K562 (cell line): ENCODE data around the gene ZNF799. TPM values are rescaled to one million over a fixed set of nuclear protein-coding genes. Genes with fewer than 3 reads are reported as not detected.

Source experiments
- ATAC-seq: fragments of 200-7000 bp; cut with Tn5 transposase; 3 replicates; pipeline ENCODE4 v1.9.1; 2020; ENCODE audit warnings: moderate library complexity
- BruUV-seq: library from RNA; stranded (reverse); fragments of 400-500 nt; replicated peaks from 2 replicates; lab custom pipeline; 2021; lab: Mats Ljungman, UMichigan
- CTCF ChIA-PET: fragments of 300-600 bp; formaldehyde crosslinking; extraction: SDS; loops from one replicate; lab custom pipeline; 2021; ENCODE audit warnings: low intra/inter-chr PET ratio; lab: Yijun Ruan, JAX
- POLR2A ChIA-PET: fragments of 300-600, 350-650 bp; sonication (Branson Sonifier 250); formaldehyde crosslinking; extraction: SDS; loops from one replicate; lab custom pipeline; 2021; ENCODE audit warnings: antibody characterized with exemption, inconsistent platforms; lab: Yijun Ruan, JAX
- DNase-seq, 4 experiments: peaks; one replicate each; pipeline versions ENCODE4 v3.0.0 to v3.0.0-alpha.2; 2011 to 2018; ENCODE audit warnings: low spot score in 3 of 4, mixed read lengths in 3 of 4; ENCODE audit errors: extremely low read depth in 1 of 4
- FAIRE-seq: peaks from 2 replicates; lab custom pipeline; 2011; peaks lifted over from hg19 to GRCh38; lab: Jason Lieb, UNC
- H2AFZ ChIP-seq: 2 replicates; pipeline ENCODE4 v1.6.0; 2011; ENCODE audit warnings: low read depth, low read length, control low read depth, inconsistent platforms
- H3K27ac ChIP-seq: fragments of 200-600 bp; 3 replicates; pipeline ENCODE4 v1.8.0; 2011; ENCODE audit warnings: low read depth, mild to moderate bottlenecking, control low read depth, inconsistent platforms, low read length, moderate library complexity, mixed read lengths; ENCODE audit errors: extremely low read depth
- H3K27me3 ChIP-seq, 2 experiments: fragments of 300-600 bp in 1 of 2; 2 replicates in 1 of 2; 3 replicates in 1 of 2; pipeline versions ENCODE4 v1.6.0 to v1.8.0; 2011; ENCODE audit warnings: inconsistent platforms in 2 of 2, low read length in 2 of 2, mild to moderate bottlenecking in 1 of 2, mixed read lengths in 1 of 2, moderate library complexity in 1 of 2; ENCODE audit not compliant: control insufficient read depth in 2 of 2, insufficient read depth in 2 of 2
- H3K36me3 ChIP-seq: fragments of 300-600 bp; 3 replicates; pipeline ENCODE4 v1.8.0; 2011; ENCODE audit warnings: mild to moderate bottlenecking, low read length, inconsistent platforms; ENCODE audit not compliant: control insufficient read depth, insufficient read depth
- H3K4me1 ChIP-seq, 2 experiments: fragments of 200-600 bp in 1 of 2; replicated peaks in 1 of 2; 2 replicates in 1 of 2; 3 replicates in 1 of 2; pipeline versions ENCODE4 v1.5.1 to v1.8.0; 2011; ENCODE audit warnings: inconsistent platforms in 2 of 2, low read length in 2 of 2, mild to moderate bottlenecking in 1 of 2, mixed read lengths in 1 of 2, moderate library complexity in 1 of 2; ENCODE audit not compliant: control insufficient read depth in 2 of 2, insufficient read depth in 2 of 2
- H3K4me2 ChIP-seq: 2 replicates; pipeline ENCODE4 v1.6.1; 2011; ENCODE audit warnings: low read length, control low read depth, inconsistent platforms, mixed read lengths; ENCODE audit not compliant: insufficient read depth
- H3K4me3 ChIP-seq: fragments of 200-600 bp; sonication (generic), shearing (Covaris generic); 2 replicates; pipeline ENCODE4 v1.5.1; 2016; ENCODE audit warnings: control low read depth, inconsistent platforms
- H3K79me2 ChIP-seq: fragments of 200-600 bp; 3 replicates; pipeline ENCODE4 v1.8.0; 2011; ENCODE audit warnings: low read length, inconsistent platforms; ENCODE audit not compliant: control insufficient read depth, insufficient read depth
- H3K9ac ChIP-seq, 2 experiments: 2 replicates each; pipeline versions ENCODE4 v1.6.0 to v1.6.1; 2011; ENCODE audit warnings: low read depth in 2 of 2, low read length in 2 of 2, control low read depth in 1 of 2, inconsistent platforms in 1 of 2, mild to moderate bottlenecking in 1 of 2, mixed read lengths in 1 of 2; ENCODE audit not compliant: insufficient read depth in 1 of 2
- H3K9me1 ChIP-seq: one replicate; pipeline ENCODE4 v1.6.0; 2011; ENCODE audit warnings: inconsistent platforms, mild to moderate bottlenecking, low read length, moderate library complexity; ENCODE audit not compliant: control insufficient read depth, insufficient read depth
- H3K9me3 ChIP-seq: replicated peaks from 2 replicates; pipeline ENCODE4 v1.5.1; 2011; ENCODE audit warnings: low read depth, low read length, inconsistent platforms; ENCODE audit not compliant: control insufficient read depth, insufficient read depth
- H4K20me1 ChIP-seq: replicated peaks from 2 replicates; pipeline ENCODE4 v1.6.1; 2011; ENCODE audit warnings: low read length, inconsistent platforms, mixed read lengths; ENCODE audit not compliant: control insufficient read depth, insufficient read depth
- NR2C2 ChIP-seq, 2 experiments: fragments of 200-800 bp in 1 of 2; sonication (Bioruptor generic) in 1 of 2; sonication (generic) in 1 of 2; formaldehyde crosslinking in 1 of 2; IDR thresholded peaks; 2 replicates each; pipeline versions ENCODE4 v1.6.1 to v1.8.0; 2016 to 2022; ENCODE audit warnings: mild to moderate bottlenecking in 1 of 2, missing compliant biosample characterization in 1 of 2, missing genetic modification characterization in 1 of 2, missing genetic modification reagents in 1 of 2
- RBM25 ChIP-seq: fragments of 200-400 bp; formaldehyde crosslinking; IDR thresholded peaks from 2 replicates; pipeline ENCODE4 v1.6.1; 2018; ENCODE audit warnings: low read length, low read depth, moderate library complexity; ENCODE audit not compliant: severe bottlenecking
- ZNF12 ChIP-seq: sonication (generic); formaldehyde crosslinking; IDR thresholded peaks from 2 replicates; pipeline ENCODE4 v1.4.0; 2020; ENCODE audit warnings: mild to moderate bottlenecking, missing genetic modification reagents
- ZNF232 ChIP-seq: sonication (generic); formaldehyde crosslinking; IDR thresholded peaks from 2 replicates; pipeline ENCODE4 v1.8.0; 2022; ENCODE audit warnings: mild to moderate bottlenecking, missing genetic modification reagents
- WGBS: fragments of 100-300 bp; shearing (Covaris generic); methylation state at CpG from one replicate; pipeline ENCODE4 v1.1.6; 2016; ENCODE audit warnings: low coverage, mixed read lengths; ENCODE audit not compliant: insufficient coverage; ENCODE audit errors: missing lambda C conversion rate; 5-methylcytosine and 5-hydroxymethylcytosine counted together
- in situ Hi-C: fragments of 300-500 bp; cut with MboI; formaldehyde crosslinking; loops from 4 replicates; pipeline ENCODE4 v1.15.0; 2018; ENCODE audit warnings: inconsistent platforms, mixed read lengths
- intact Hi-C: fragments of 100-400 bp; cut with micrococcal nuclease; formaldehyde crosslinking; loops from 2 replicates; pipeline ENCODE4 v1.14.2; 2022
- polyA plus RNA-seq, 8 experiments: library from polyadenylated mRNA; depleted of rRNA in 4 of 8; stranded (reverse) in 5 of 8; unstranded in 3 of 8; fragments of >200 nt; fragmentation: Nextera tagmentation in 2 of 8; fragmentation: Illumina TruSeq in 1 of 8; extraction: Ambion mirVana in 2 of 8; extraction: Trizol in 1 of 8; gene quantifications; 2 replicates each; pipeline versions ENCODE4 v1.2.1 to v1.2.3, GENCODE V29; 2011 to 2014; ENCODE audit warnings: inconsistent platforms in 1 of 8, missing spikeins in 1 of 8
- small RNA-seq: library from RNA; depleted of rRNA; stranded (forward); fragments of <200 nt; gene quantifications from one replicate; pipeline ENCODE3, GENCODE V24; 2014
- total RNA-seq, 7 experiments: library from RNA; depleted of rRNA in 6 of 7; stranded (reverse); fragments of >200 nt in 6 of 7; fragmentation: Illumina TruSeq in 2 of 7; extraction: Trizol in 2 of 7; gene quantifications; 2 replicates each; pipeline versions ENCODE4 v1.2.1 to v1.2.3, GENCODE V29; 2011 to 2021; ENCODE audit warnings: low replicate concordance in 1 of 7

ZNF799 gene
- total and polyA plus RNA-seq, 9 of the 15 experiments (the other 6 are each of a cell fraction or from before 2014, with no cell fraction given): 0.63 to 5.5 (median 2.9) TPM

DNA sequence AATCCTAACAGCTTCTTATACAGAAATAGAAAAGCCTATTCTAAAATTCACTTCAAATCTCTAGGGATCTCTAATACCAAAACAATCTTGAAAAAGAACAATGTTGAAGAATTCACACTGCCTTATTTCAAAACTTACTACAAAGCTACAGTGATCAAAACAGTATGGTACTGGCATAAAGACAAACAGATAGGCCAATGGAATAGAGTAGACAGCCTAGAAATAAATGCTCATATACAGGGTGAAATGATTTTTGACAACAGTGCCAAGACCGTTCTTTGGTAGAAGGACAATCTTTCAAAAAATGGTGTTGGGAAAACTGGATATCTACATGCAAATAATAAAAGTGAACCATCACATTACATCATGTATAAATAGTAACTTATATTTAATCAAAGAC lies 55.9 kb downstream of the ZNF799 start:
- no peak for DNase-seq
- no peaks in the 10 kb centered on the region for H3K4me1 ChIP-seq
- 10% methylated on average over 1 of the region's 1 CpG for WGBS
- POLR2A ChIA-PET: interaction anchor here (0.8 kb wide), 1 partner anchor 12 kb away, joined by 3 read pairs; the partner anchor contains the start of gene ZNF563
- in situ Hi-C loops (no loop called here), intact Hi-C loops (no loop called here)
- H2AFZ ChIP-seq: no peak overlapping the region
- H3K4me3 ChIP-seq: no peak overlapping the region
- no peak overlapping the region for H3K9ac ChIP-seq
- H3K79me2 ChIP-seq: no peaks in the 10 kb centered on the region
- no peak overlapping the region for H3K27ac ChIP-seq
- H3K27me3 ChIP-seq: no peaks in the 10 kb centered on the region; a peak in 1 of 5 replicates
- no peak for FAIRE-seq
- peaks cover 8% of the 10 kb centered on the region; the same call in 2 of the 3 replicates for H3K36me3 ChIP-seq
- no peak overlapping the region for H3K4me2 ChIP-seq
- ATAC-seq: no peak
- peaks cover 10% of the 10 kb centered on the region; the same call in 1 of the 2 replicates for H3K9me3 ChIP-seq
- no peak for TF ChIP-seq ZNF12
- TF ChIP-seq RBM25: peak; percentile 61
- TF ChIP-seq ZNF232: no peak
- no peak for TF ChIP-seq NR2C2 (CRISPR knock-in tag; IDR thresholded peaks at IDR 0.05)
- no peak for TF ChIP-seq NR2C2 (tag; IDR thresholded peaks at IDR 0.05)
- no TSS peak for BruUV-seq
- no peaks in the 10 kb centered on the region for H4K20me1 ChIP-seq
- no peaks in the 10 kb centered on the region for H3K9me1 ChIP-seq
- CTCF ChIA-PET: no interaction called here

Small RNA genes lying within 50 kb of the gene (small RNA-seq; reads per million reads assigned to genes)
- gene RPS29P23: not detected

Other genes with a start within 250 kb of the ZNF799 start
Only the 7 nearest of the 10 such genes appear.
- gene ZNF44, start 106.4 kb downstream of the ZNF799 start, total RNA-seq (2014; rRNA removed): 2.6 and 3.2 TPM in 2 replicates
- gene ZNF44, start 106.4 kb downstream of the ZNF799 start, total RNA-seq (2014; rRNA removed; fragmentation: Illumina TruSeq; extraction: Trizol): 8.3 TPM in 2 replicates
- gene ZNF44, start 106.4 kb downstream of the ZNF799 start, total RNA-seq (2015; rRNA removed; fragmentation: Illumina TruSeq; extraction: Trizol): 7.7 and 8.2 TPM in 2 replicates
- gene ZNF44, start 106.4 kb downstream of the ZNF799 start, total RNA-seq (2021): 3.2 and 3.9 TPM in 2 replicates
- 2.7 and 4.4 TPM in 2 replicates for gene ZNF44, start 106.4 kb downstream of the ZNF799 start, polyA plus RNA-seq (2011; rRNA removed)
- 5.3 and 5.5 TPM in 2 replicates for gene ZNF44, start 106.4 kb downstream of the ZNF799 start, polyA plus RNA-seq (2014; fragmentation: Illumina TruSeq; extraction: Trizol)
- 1 to 10 TPM; 2.7 to 5.7 TPM for gene ZNF44, start 106.4 kb downstream of the ZNF799 start, polyA plus RNA-seq (2014; fragmentation: Nextera tagmentation; extraction: Ambion mirVana)
- 3.9 and 4.4 TPM in 2 replicates for gene ZNF44, start 106.4 kb downstream of the ZNF799 start, polyA plus RNA-seq (2014; rRNA removed)
- 0.73 and 0.98 TPM in 2 replicates for gene ZNF563, start 67.6 kb downstream of the ZNF799 start, total RNA-seq (2014; rRNA removed)
- gene ZNF563, start 67.6 kb downstream of the ZNF799 start, total RNA-seq (2014; rRNA removed; fragmentation: Illumina TruSeq; extraction: Trizol): 1.2 and 1.3 TPM in 2 replicates
- 1.6 and 1.7 TPM in 2 replicates for gene ZNF563, start 67.6 kb downstream of the ZNF799 start, total RNA-seq (2015; rRNA removed; fragmentation: Illumina TruSeq; extraction: Trizol)
- gene ZNF563, start 67.6 kb downstream of the ZNF799 start, total RNA-seq (2021): 0.69 and 1.5 TPM in 2 replicates
- gene ZNF563, start 67.6 kb downstream of the ZNF799 start, polyA plus RNA-seq (2011; rRNA removed): 0.57 and 0.67 TPM in 2 replicates
- gene ZNF563, start 67.6 kb downstream of the ZNF799 start, polyA plus RNA-seq (2014; fragmentation: Illumina TruSeq; extraction: Trizol): 1.1 and 1.3 TPM in 2 replicates
- gene ZNF563, start 67.6 kb downstream of the ZNF799 start, polyA plus RNA-seq (2014; fragmentation: Nextera tagmentation; extraction: Ambion mirVana): under 1 TPM; 0.37 to 0.74 TPM
- 1.00 and 2.9 TPM in 2 replicates for gene ZNF563, start 67.6 kb downstream of the ZNF799 start, polyA plus RNA-seq (2014; rRNA removed)
- gene ZNF442, start 35.6 kb downstream of the ZNF799 start, total RNA-seq (2014; rRNA removed): 3.9 and 5.2 TPM in 2 replicates
- 7.0 and 7.1 TPM in 2 replicates for gene ZNF442, start 35.6 kb downstream of the ZNF799 start, total RNA-seq (2014; rRNA removed; fragmentation: Illumina TruSeq; extraction: Trizol)
- 4.9 and 5.5 TPM in 2 replicates for gene ZNF442, start 35.6 kb downstream of the ZNF799 start, total RNA-seq (2015; rRNA removed; fragmentation: Illumina TruSeq; extraction: Trizol)
- gene ZNF442, start 35.6 kb downstream of the ZNF799 start, total RNA-seq (2021): 3.4 and 4.1 TPM in 2 replicates
- gene ZNF442, start 35.6 kb downstream of the ZNF799 start, polyA plus RNA-seq (2011; rRNA removed): 4.7 and 5.2 TPM in 2 replicates
- 2.5 TPM in 2 replicates for gene ZNF442, start 35.6 kb downstream of the ZNF799 start, polyA plus RNA-seq (2014; fragmentation: Illumina TruSeq; extraction: Trizol)
- 1 to 10 TPM; 3.1 to 5.5 TPM for gene ZNF442, start 35.6 kb downstream of the ZNF799 start, polyA plus RNA-seq (2014; fragmentation: Nextera tagmentation; extraction: Ambion mirVana)
- gene ZNF442, start 35.6 kb downstream of the ZNF799 start, polyA plus RNA-seq (2014; rRNA removed): 1.7 and 2.6 TPM in 2 replicates
- gene ZNF443, start 39.8 kb upstream of the ZNF799 start, total RNA-seq (2014; rRNA removed): 1.4 and 1.7 TPM in 2 replicates
- 4.9 and 5.2 TPM in 2 replicates for gene ZNF443, start 39.8 kb upstream of the ZNF799 start, total RNA-seq (2014; rRNA removed; fragmentation: Illumina TruSeq; extraction: Trizol)
- gene ZNF443, start 39.8 kb upstream of the ZNF799 start, total RNA-seq (2015; rRNA removed; fragmentation: Illumina TruSeq; extraction: Trizol): 3.8 and 4.1 TPM in 2 replicates
- 2.2 and 2.8 TPM in 2 replicates for gene ZNF443, start 39.8 kb upstream of the ZNF799 start, total RNA-seq (2021)
- 3.2 and 4.1 TPM in 2 replicates for gene ZNF443, start 39.8 kb upstream of the ZNF799 start, polyA plus RNA-seq (2011; rRNA removed)
- gene ZNF443, start 39.8 kb upstream of the ZNF799 start, polyA plus RNA-seq (2014; fragmentation: Illumina TruSeq; extraction: Trizol): 2.1 and 2.5 TPM in 2 replicates
- gene ZNF443, start 39.8 kb upstream of the ZNF799 start, polyA plus RNA-seq (2014; fragmentation: Nextera tagmentation; extraction: Ambion mirVana): 1 to 10 TPM; 2.0 to 4.0 TPM
- gene ZNF443, start 39.8 kb upstream of the ZNF799 start, polyA plus RNA-seq (2014; rRNA removed): 0.77 and 1.5 TPM in 2 replicates
- gene ZNF709, start 83.5 kb upstream of the ZNF799 start, total RNA-seq (2014; rRNA removed): 0.12 and 0.18 TPM in 2 replicates
- 0.48 and 0.69 TPM in 2 replicates for gene ZNF709, start 83.5 kb upstream of the ZNF799 start, total RNA-seq (2014; rRNA removed; fragmentation: Illumina TruSeq; extraction: Trizol)
- 0.58 and 0.64 TPM in 2 replicates for gene ZNF709, start 83.5 kb upstream of the ZNF799 start, total RNA-seq (2015; rRNA removed; fragmentation: Illumina TruSeq; extraction: Trizol)
- gene ZNF709, start 83.5 kb upstream of the ZNF799 start, total RNA-seq (2021): 0.27 and 0.63 TPM in 2 replicates
- 0.36 and 0.69 TPM in 2 replicates for gene ZNF709, start 83.5 kb upstream of the ZNF799 start, polyA plus RNA-seq (2011; rRNA removed)
- gene ZNF709, start 83.5 kb upstream of the ZNF799 start, polyA plus RNA-seq (2014; fragmentation: Illumina TruSeq; extraction: Trizol): 0.11 and 0.13 TPM in 2 replicates
- gene ZNF709, start 83.5 kb upstream of the ZNF799 start, polyA plus RNA-seq (2014; fragmentation: Nextera tagmentation; extraction: Ambion mirVana): under 1 TPM; 0.13 to 0.15 TPM
- 0.07 and 0.22 TPM in 2 replicates for gene ZNF709, start 83.5 kb upstream of the ZNF799 start, polyA plus RNA-seq (2014; rRNA removed)
- 5.2 and 6.7 TPM in 2 replicates for gene ZNF564, start 150.2 kb upstream of the ZNF799 start, total RNA-seq (2014; rRNA removed)
- gene ZNF564, start 150.2 kb upstream of the ZNF799 start, total RNA-seq (2014; rRNA removed; fragmentation: Illumina TruSeq; extraction: Trizol): 7.0 and 10.8 TPM in 2 replicates
- 6.1 and 6.4 TPM in 2 replicates for gene ZNF564, start 150.2 kb upstream of the ZNF799 start, total RNA-seq (2015; rRNA removed; fragmentation: Illumina TruSeq; extraction: Trizol)
- gene ZNF564, start 150.2 kb upstream of the ZNF799 start, total RNA-seq (2021): 6.0 and 8.1 TPM in 2 replicates
- gene ZNF564, start 150.2 kb upstream of the ZNF799 start, polyA plus RNA-seq (2011; rRNA removed): 4.5 and 5.4 TPM in 2 replicates
- 5.1 TPM in 2 replicates for gene ZNF564, start 150.2 kb upstream of the ZNF799 start, polyA plus RNA-seq (2014; fragmentation: Illumina TruSeq; extraction: Trizol)
- 1 to 10 TPM; 1.4 to 2.1 TPM for gene ZNF564, start 150.2 kb upstream of the ZNF799 start, polyA plus RNA-seq (2014; fragmentation: Nextera tagmentation; extraction: Ambion mirVana)
- gene ZNF564, start 150.2 kb upstream of the ZNF799 start, polyA plus RNA-seq (2014; rRNA removed): 4.0 and 5.6 TPM in 2 replicates
- 4.5 and 6.2 TPM in 2 replicates for gene ZNF490, start 209.5 kb upstream of the ZNF799 start, total RNA-seq (2014; rRNA removed)
- 8.0 and 8.3 TPM in 2 replicates for gene ZNF490, start 209.5 kb upstream of the ZNF799 start, total RNA-seq (2014; rRNA removed; fragmentation: Illumina TruSeq; extraction: Trizol)
- 5.1 and 6.2 TPM in 2 replicates for gene ZNF490, start 209.5 kb upstream of the ZNF799 start, total RNA-seq (2015; rRNA removed; fragmentation: Illumina TruSeq; extraction: Trizol)
- gene ZNF490, start 209.5 kb upstream of the ZNF799 start, total RNA-seq (2021): 6.7 and 7.1 TPM in 2 replicates
- 3.2 and 4.4 TPM in 2 replicates for gene ZNF490, start 209.5 kb upstream of the ZNF799 start, polyA plus RNA-seq (2011; rRNA removed)
- gene ZNF490, start 209.5 kb upstream of the ZNF799 start, polyA plus RNA-seq (2014; fragmentation: Illumina TruSeq; extraction: Trizol): 2.4 TPM in 2 replicates
- gene ZNF490, start 209.5 kb upstream of the ZNF799 start, polyA plus RNA-seq (2014; fragmentation: Nextera tagmentation; extraction: Ambion mirVana): 1 to 10 TPM in 1 of 2 experiments, under 1 TPM in 1; 0.90 to 1.5 TPM
- 1.9 and 2.2 TPM in 2 replicates for gene ZNF490, start 209.5 kb upstream of the ZNF799 start, polyA plus RNA-seq (2014; rRNA removed)